Keratinocyte (primary cell): ENCODE data around the gene PLEKHJ1. TPM values are rescaled to one million over a fixed set of nuclear protein-coding genes. Genes with fewer than 3 reads are reported as not detected.

Source experiments
- DNase-seq: peaks from one replicate; pipeline ENCODE4 v3.0.0-alpha.2; 2011; ENCODE audit warnings: low read depth, missing footprints, low spot score
- FAIRE-seq: peaks from 2 replicates; lab custom pipeline; 2011; peaks lifted over from hg19 to GRCh38; lab: Jason Lieb, UNC
- H2AFZ ChIP-seq: 2 replicates; pipeline ENCODE4 v1.6.0; 2012; ENCODE audit warnings: low read length, control low read depth, inconsistent platforms; ENCODE audit not compliant: control insufficient read depth
- H3K27ac ChIP-seq: 2 replicates; pipeline ENCODE4 v1.5.1; 2011; ENCODE audit warnings: low read length; ENCODE audit not compliant: control insufficient read depth, insufficient read depth
- H3K27me3 ChIP-seq: 3 replicates; pipeline ENCODE4 v1.6.0; 2011; ENCODE audit warnings: low read length; ENCODE audit not compliant: control insufficient read depth, insufficient read depth; ENCODE audit errors: extremely low read depth
- H3K36me3 ChIP-seq, 2 experiments: 2 replicates in 1 of 2; 3 replicates in 1 of 2; pipeline ENCODE4 v1.5.1; 2011; ENCODE audit warnings: low read length in 2 of 2, mild to moderate bottlenecking in 1 of 2; ENCODE audit not compliant: control insufficient read depth in 2 of 2, insufficient read depth in 2 of 2; ENCODE audit errors: extremely low read depth in 1 of 2
- H3K4me1 ChIP-seq: 3 replicates; pipeline ENCODE4 v1.5.1; 2011; ENCODE audit warnings: low read length; ENCODE audit not compliant: control insufficient read depth, insufficient read depth; ENCODE audit errors: extremely low read depth
- H3K4me2 ChIP-seq: 3 replicates; pipeline ENCODE4 v1.6.0; 2011; ENCODE audit warnings: low read depth, low read length; ENCODE audit not compliant: control insufficient read depth, insufficient read depth; ENCODE audit errors: extremely low read depth
- H3K4me3 ChIP-seq, 3 experiments: fragments of 200-600 bp in 1 of 3; sonication (generic) in 1 of 3; 2 replicates in 2 of 3; 3 replicates in 1 of 3; pipeline ENCODE4 v1.5.1; 2011 to 2016; ENCODE audit warnings: low read length in 3 of 3, mild to moderate bottlenecking in 3 of 3, control low read depth in 2 of 3, inconsistent platforms in 1 of 3, low read depth in 1 of 3, mixed read lengths in 1 of 3, mixed run types in 1 of 3, moderate library complexity in 1 of 3; ENCODE audit not compliant: control insufficient read depth in 2 of 3, insufficient read depth in 2 of 3; ENCODE audit errors: extremely low read depth in 1 of 3
- H3K79me2 ChIP-seq: 2 replicates; pipeline ENCODE4 v1.6.0; 2012; ENCODE audit warnings: low read length; ENCODE audit not compliant: control insufficient read depth, insufficient read depth
- H3K9ac ChIP-seq: 3 replicates; pipeline ENCODE4 v1.6.0; 2011; ENCODE audit warnings: low read length; ENCODE audit not compliant: control insufficient read depth, insufficient read depth; ENCODE audit errors: extremely low read depth
- H3K9me1 ChIP-seq: 3 replicates; pipeline ENCODE4 v1.6.0; 2011; ENCODE audit warnings: low read length; ENCODE audit not compliant: control insufficient read depth, insufficient read depth; ENCODE audit errors: extremely low read depth
- H3K9me3 ChIP-seq: 2 replicates; pipeline ENCODE4 v1.5.1; 2012; ENCODE audit warnings: low read depth, low read length; ENCODE audit not compliant: control insufficient read depth
- H4K20me1 ChIP-seq: 3 replicates; pipeline ENCODE4 v1.6.0; 2011; ENCODE audit warnings: low read length; ENCODE audit not compliant: control insufficient read depth, insufficient read depth; ENCODE audit errors: extremely low read depth
- EZH2 ChIP-seq: IDR thresholded peaks from one replicate; pipeline ENCODE4 v1.6.1; 2012; ENCODE audit warnings: inconsistent platforms, mild to moderate bottlenecking, low read length, moderate library complexity
- dilution Hi-C: fragments of 300-500 bp; cut with MboI; formaldehyde crosslinking; loops from one replicate; pipeline ENCODE4 v1.7.0; 2020; ENCODE audit warnings: low sequenced_read_pairs; ENCODE audit not compliant: extremely low pct_ligation_motif_present
- polyA plus RNA-seq, 5 experiments: library from polyadenylated mRNA; depleted of rRNA in 3 of 5; stranded (reverse) in 3 of 5; stranded (forward) in 1 of 5; unstranded in 1 of 5; fragments of >200 nt; gene quantifications; 1 replicate in 1 of 5; 2 replicates in 3 of 5; 3 replicates in 1 of 5; pipeline versions ENCODE4 v1.2.1 to v1.2.3, GENCODE V29; 2011 to 2012; ENCODE audit warnings: missing spikeins in 2 of 5, low read depth in 1 of 5, low replicate concordance in 1 of 5
- TF ChIP-seq, protein P1 (sequence below), 3 experiments: IDR thresholded peaks in 1 of 3; conservative IDR thresholded peaks in 1 of 3; optimal IDR thresholded peaks in 1 of 3; 2 replicates in 2 of 3; 3 replicates in 1 of 3; pipeline versions ENCODE3 to v1.5.1; 2011; ENCODE audit warnings: low read length in 3 of 3, mild to moderate bottlenecking in 3 of 3, moderate library complexity in 2 of 3, control low read depth in 1 of 3, inconsistent platforms in 1 of 3; ENCODE audit not compliant: insufficient read depth in 2 of 3; ENCODE audit errors: extremely low read depth in 1 of 3

Gene PLEKHJ1
- polyA plus RNA-seq, 1 donor (not counting 4 experiments of a cell fraction or from before 2014, with no cell fraction given), result 36.8 TPM

DNA sequence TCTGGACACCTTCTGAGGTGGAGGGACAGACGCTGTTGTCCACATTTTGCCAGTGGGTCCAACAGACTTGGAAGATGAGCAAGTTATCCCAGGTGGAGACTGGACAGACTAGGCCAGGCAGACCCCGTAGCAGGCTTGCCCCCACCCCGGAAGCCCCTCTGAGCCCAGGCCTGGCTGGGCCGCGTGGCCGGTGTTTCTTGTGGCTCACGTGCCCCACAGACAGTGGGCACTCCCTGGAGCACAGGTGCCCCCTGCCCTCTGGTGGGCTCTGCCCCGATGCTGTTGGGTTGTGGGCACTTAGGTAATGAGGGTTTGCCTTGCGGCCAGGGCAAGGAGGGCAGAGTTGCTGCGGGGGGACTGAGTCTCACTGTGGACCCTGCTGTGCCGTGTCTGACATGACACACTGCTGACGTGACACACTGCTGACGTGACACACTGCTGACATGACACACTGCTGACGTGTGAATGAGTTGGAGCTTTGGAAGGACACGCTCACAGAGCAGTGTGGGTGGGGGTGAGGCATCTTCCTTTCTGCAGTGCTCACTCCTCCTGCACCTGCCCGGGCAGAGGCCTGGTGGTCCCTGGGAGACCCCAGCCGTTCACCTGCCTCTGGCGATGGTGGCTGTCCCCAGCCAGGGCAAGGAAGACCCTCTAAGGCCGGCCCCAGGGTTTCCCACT is 47.3 kb downstream of the PLEKHJ1 start:
- Histone ChIP-seq H4K20me1 (peaks cover 4% of the 10 kb centered on the region), H3K4me2 (no peak overlapping the region), H3K36me3 (peaks cover 24 to 30% of the 10 kb centered on the region in 2 experiments), H3K9me1 (no peaks in the 10 kb centered on the region), H2AFZ (no peak overlapping the region), H3K27ac (no peak overlapping the region), H3K4me3 (no peak overlapping the region), H3K27me3 (no peaks in the 10 kb centered on the region), H3K4me1 (no peaks in the 10 kb centered on the region), H3K9me3 (no peaks in the 10 kb centered on the region), H3K9ac (no peak overlapping the region), H3K79me2 (peaks cover 34% of the 10 kb centered on the region)
- FAIRE-seq (no peak), DNase-seq (no peak)
- TF ChIP-seq EZH2, result no peak
- TF ChIP-seq, protein P1, sequence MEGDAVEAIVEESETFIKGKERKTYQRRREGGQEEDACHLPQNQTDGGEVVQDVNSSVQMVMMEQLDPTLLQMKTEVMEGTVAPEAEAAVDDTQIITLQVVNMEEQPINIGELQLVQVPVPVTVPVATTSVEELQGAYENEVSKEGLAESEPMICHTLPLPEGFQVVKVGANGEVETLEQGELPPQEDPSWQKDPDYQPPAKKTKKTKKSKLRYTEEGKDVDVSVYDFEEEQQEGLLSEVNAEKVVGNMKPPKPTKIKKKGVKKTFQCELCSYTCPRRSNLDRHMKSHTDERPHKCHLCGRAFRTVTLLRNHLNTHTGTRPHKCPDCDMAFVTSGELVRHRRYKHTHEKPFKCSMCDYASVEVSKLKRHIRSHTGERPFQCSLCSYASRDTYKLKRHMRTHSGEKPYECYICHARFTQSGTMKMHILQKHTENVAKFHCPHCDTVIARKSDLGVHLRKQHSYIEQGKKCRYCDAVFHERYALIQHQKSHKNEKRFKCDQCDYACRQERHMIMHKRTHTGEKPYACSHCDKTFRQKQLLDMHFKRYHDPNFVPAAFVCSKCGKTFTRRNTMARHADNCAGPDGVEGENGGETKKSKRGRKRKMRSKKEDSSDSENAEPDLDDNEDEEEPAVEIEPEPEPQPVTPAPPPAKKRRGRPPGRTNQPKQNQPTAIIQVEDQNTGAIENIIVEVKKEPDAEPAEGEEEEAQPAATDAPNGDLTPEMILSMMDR (optimal IDR thresholded peaks at IDR 0.05 in 1 of 3, IDR thresholded peaks at IDR 0.05 in 1 of 3, conservative IDR thresholded peaks at IDR 0.05 in 1 of 3; ENCODE audit: extremely low read depth in 1 of 3, insufficient read depth in 2 of 3, low read length in 3 of 3), result no peak
- dilution Hi-C loops, result no loop called here

GRCh38 chr19:2187159-2187558 is 49.0 kb downstream of the PLEKHJ1 start:
- Histone ChIP-seq H3K36me3 (peaks cover 29% of the 10 kb centered on the region in 2 experiments), H3K4me3 (no peak overlapping the region), H3K9ac (no peak overlapping the region), H3K4me2 (no peak overlapping the region), H3K9me3 (no peaks in the 10 kb centered on the region), H3K27me3 (no peaks in the 10 kb centered on the region), H3K79me2 (peaks cover 45% of the 10 kb centered on the region), H3K4me1 (no peaks in the 10 kb centered on the region), H4K20me1 (peaks cover 4% of the 10 kb centered on the region), H2AFZ (no peak overlapping the region), H3K9me1 (no peaks in the 10 kb centered on the region), H3K27ac (no peak overlapping the region)
- DNase-seq (no peak), FAIRE-seq (no peak)
- dilution Hi-C loops, result no loop called here
- TF ChIP-seq, protein P1 (optimal IDR thresholded peaks at IDR 0.05 in 1 of 3, IDR thresholded peaks at IDR 0.05 in 1 of 3, conservative IDR thresholded peaks at IDR 0.05 in 1 of 3; ENCODE audit: extremely low read depth in 1 of 3, insufficient read depth in 2 of 3, low read length in 3 of 3), result no peak
- TF ChIP-seq EZH2, result no peak
